ENCODE results near the gene TMEM213. TPM values are rescaled to one million over a fixed set of nuclear protein-coding genes. Genes with fewer than 3 reads are reported as not detected.

The TMEM213 gene
- total and polyA plus RNA-seq, 9 of the 15 experiments (the other 6 are each of a cell fraction or from before 2014, with no cell fraction given) = not detected

GRCh38 chr7:138887085-138887710, 89.4 kb downstream of the TMEM213 start:
- H2AFZ ChIP-seq (ENCODE audit: low read depth, low read length) = no peak overlapping the region
- in situ Hi-C loops (cut with MboI) (no loop called here), intact Hi-C loops (cut with micrococcal nuclease) (loop anchor here (2.0 to 10.0 kb wide), 3 partner anchors 96 to 190 kb away; no protein-coding TSS in a partner anchor)
- H3K36me3 ChIP-seq (ENCODE audit: control insufficient read depth, insufficient read depth, low read length) = no peaks in the 10 kb centered on the region
- no peaks in the 10 kb centered on the region for H3K4me1 ChIP-seq (replicated peaks in 1 of 2; ENCODE audit: control insufficient read depth in 2 of 2, insufficient read depth in 2 of 2, low read length in 2 of 2)
- no peak overlapping the region for H3K4me3 ChIP-seq
- DNase-seq (ENCODE audit: extremely low read depth in 1 of 4, low spot score in 3 of 4) = no peak
- peaks cover 50 to 62% of the 10 kb centered on the region in 2 experiments for H3K27me3 ChIP-seq (ENCODE audit: control insufficient read depth in 2 of 2, insufficient read depth in 2 of 2, low read length in 2 of 2)
- POLR2A ChIA-PET = interaction anchor here (0.5 to 1.3 kb wide), 8 partner anchors 7 to 1215 kb away, joined by 3 to 9 read pairs (median 4); partner anchors contain the start of gene KIAA1549
- no peaks in the 10 kb centered on the region for H3K9me3 ChIP-seq (replicated peaks; ENCODE audit: control insufficient read depth, insufficient read depth, low read depth, low read length)
- no TSS peak for BruUV-seq (replicated peaks)
- H3K79me2 ChIP-seq (ENCODE audit: control insufficient read depth, insufficient read depth, low read length) = no peaks in the 10 kb centered on the region
- H3K9me1 ChIP-seq (ENCODE audit: control insufficient read depth, insufficient read depth, low read length) = no peaks in the 10 kb centered on the region
- WGBS (ENCODE audit: insufficient coverage, low coverage, missing lambda C conversion rate) = 7% methylated on average over 9 of the region's 9 CpGs
- CTCF ChIA-PET (ENCODE audit: low intra/inter-chr PET ratio) = interaction anchor here (1.3 to 1.6 kb wide), 2 partner anchors 188 to 241 kb away, joined by 5 to 9 read pairs; no protein-coding TSS in a partner anchor
- no peak overlapping the region for H3K27ac ChIP-seq (ENCODE audit: extremely low read depth, low read depth, low read length)
- H3K9ac ChIP-seq (ENCODE audit: insufficient read depth in 1 of 2, low read depth in 2 of 2, low read length in 2 of 2) = no peak overlapping the region
- H4K20me1 ChIP-seq (replicated peaks; ENCODE audit: control insufficient read depth, insufficient read depth, low read length) = no peaks in the 10 kb centered on the region
- no peak overlapping the region for H3K4me2 ChIP-seq (ENCODE audit: insufficient read depth, low read length)
- no peak for FAIRE-seq
- no peak for ATAC-seq
- TF ChIP-seq ZNF197 (CRISPR knock-in tag; IDR thresholded peaks at IDR 0.05; ENCODE audit: low read depth) = no peak
- no peak for TF ChIP-seq ZNF589 (CRISPR knock-in tag; IDR thresholded peaks at IDR 0.05; ENCODE audit: low read depth)
- TF ChIP-seq, protein P1, sequence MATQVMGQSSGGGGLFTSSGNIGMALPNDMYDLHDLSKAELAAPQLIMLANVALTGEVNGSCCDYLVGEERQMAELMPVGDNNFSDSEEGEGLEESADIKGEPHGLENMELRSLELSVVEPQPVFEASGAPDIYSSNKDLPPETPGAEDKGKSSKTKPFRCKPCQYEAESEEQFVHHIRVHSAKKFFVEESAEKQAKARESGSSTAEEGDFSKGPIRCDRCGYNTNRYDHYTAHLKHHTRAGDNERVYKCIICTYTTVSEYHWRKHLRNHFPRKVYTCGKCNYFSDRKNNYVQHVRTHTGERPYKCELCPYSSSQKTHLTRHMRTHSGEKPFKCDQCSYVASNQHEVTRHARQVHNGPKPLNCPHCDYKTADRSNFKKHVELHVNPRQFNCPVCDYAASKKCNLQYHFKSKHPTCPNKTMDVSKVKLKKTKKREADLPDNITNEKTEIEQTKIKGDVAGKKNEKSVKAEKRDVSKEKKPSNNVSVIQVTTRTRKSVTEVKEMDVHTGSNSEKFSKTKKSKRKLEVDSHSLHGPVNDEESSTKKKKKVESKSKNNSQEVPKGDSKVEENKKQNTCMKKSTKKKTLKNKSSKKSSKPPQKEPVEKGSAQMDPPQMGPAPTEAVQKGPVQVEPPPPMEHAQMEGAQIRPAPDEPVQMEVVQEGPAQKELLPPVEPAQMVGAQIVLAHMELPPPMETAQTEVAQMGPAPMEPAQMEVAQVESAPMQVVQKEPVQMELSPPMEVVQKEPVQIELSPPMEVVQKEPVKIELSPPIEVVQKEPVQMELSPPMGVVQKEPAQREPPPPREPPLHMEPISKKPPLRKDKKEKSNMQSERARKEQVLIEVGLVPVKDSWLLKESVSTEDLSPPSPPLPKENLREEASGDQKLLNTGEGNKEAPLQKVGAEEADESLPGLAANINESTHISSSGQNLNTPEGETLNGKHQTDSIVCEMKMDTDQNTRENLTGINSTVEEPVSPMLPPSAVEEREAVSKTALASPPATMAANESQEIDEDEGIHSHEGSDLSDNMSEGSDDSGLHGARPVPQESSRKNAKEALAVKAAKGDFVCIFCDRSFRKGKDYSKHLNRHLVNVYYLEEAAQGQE (IDR thresholded peaks at IDR 0.05; ENCODE audit: borderline replicate concordance) = peak; percentile 34; the same call in 1 of the 2 replicates
- TF ChIP-seq, protein P1 (CRISPR knock-in tag; IDR thresholded peaks at IDR 0.05; ENCODE audit: low read depth) = no peak
